ENCODE measurements around the gene TAF1A.
"Not testable (repeated sequence)": the region's sequence is repeated elsewhere in the genome, so short reads cannot be mapped to it uniquely, and the experiment has no call there.

TAF1A gene
- long read RNA-seq, donor 1, partial matches to known transcripts: 0 of 2 reads
- long read RNA-seq, donor 1, other reads (novel, unspliced or antisense): 0 of 2 reads
- long read RNA-seq, donor 2, partial matches to known transcripts: 0 of 2 reads
- long read RNA-seq, donor 2, other reads (novel, unspliced or antisense): 0 of 2 reads
- long read RNA-seq, donor 3, partial matches to known transcripts: 0 of 1 reads
- long read RNA-seq, donor 3, other reads (novel, unspliced or antisense): 0 of 1 reads
- long read RNA-seq, donor 4, partial matches to known transcripts: 0 of 1 reads
- long read RNA-seq, donor 4, other reads (novel, unspliced or antisense): 0 of 1 reads
- long read RNA-seq, donor 5, partial matches to known transcripts: 0 of 2 reads
- long read RNA-seq, donor 5, other reads (novel, unspliced or antisense): 0 of 2 reads
- long read RNA-seq, donor 6, partial matches to known transcripts: 0 of 3 reads
- long read RNA-seq, donor 6, other reads (novel, unspliced or antisense): 0 of 3 reads
- long read RNA-seq, donor 7, partial matches to known transcripts: 7 of 7 reads
- long read RNA-seq, donor 7, other reads (novel, unspliced or antisense): 0 of 7 reads
- long read RNA-seq, donor 8: 0 reads

- DNase-seq: peak; percentile 83
Measured at GRCh38 chr1:222589462-222590302, at the start of gene TAF1A. Gene TAF1A (minus strand): TSS chr1:222589933.

- DNase-seq: peak; percentile 18
Measured at GRCh38 chr1:222634180-222635013, 44.7 kb upstream of the TAF1A start.

- no peak for DNase-seq
Measured at GRCh38 chr1:222632749-222633148, 43.0 kb upstream of the TAF1A start.

- no peak for DNase-seq
Measured at GRCh38 chr1:222631611-222632208, 42.0 kb upstream of the TAF1A start.

GRCh38 chr1:222629921-222630535 is 40.3 kb upstream of the TAF1A start:
- DNase-seq: no peak

GRCh38 chr1:222627232-222627631 is 37.5 kb upstream of the TAF1A start:
- no peak for DNase-seq

- no peak for DNase-seq
Measured at GRCh38 chr1:222624214-222624613, 34.5 kb upstream of the TAF1A start.

GRCh38 chr1:222623458-222623857 is 33.7 kb upstream of the TAF1A start:
- no peak for DNase-seq

- no peak for DNase-seq
Measured at GRCh38 chr1:222622765-222623164, 33.0 kb upstream of the TAF1A start.

GRCh38 chr1:222620566-222620965 is 30.8 kb upstream of the TAF1A start:
- no peak for DNase-seq

GRCh38 chr1:222618880-222619596 is 29.3 kb upstream of the TAF1A start:
- no peak for DNase-seq

- DNase-seq: peak; percentile 74
Measured at GRCh38 chr1:222618001-222618879, 28.5 kb upstream of the TAF1A start, which contains the start of gene MIA3. Gene MIA3 (plus strand): TSS chr1:222618097. CDS start chr1:222618111, 14 bp downstream.

GRCh38 chr1:222617367-222617951 is 27.7 kb upstream of the TAF1A start:
- peak; percentile 80 for DNase-seq

- DNase-seq: peak; percentile 12
Measured at GRCh38 chr1:222616525-222616924, 26.8 kb upstream of the TAF1A start.

GRCh38 chr1:222613627-222614026 is 23.9 kb upstream of the TAF1A start:
- no peak for DNase-seq

- no peak for DNase-seq
Measured at GRCh38 chr1:222610728-222611127, 21.0 kb upstream of the TAF1A start.

GRCh38 chr1:222609111-222609510 is 19.4 kb upstream of the TAF1A start:
- DNase-seq: not testable (repeated sequence)

- DNase-seq: no peak
Measured at GRCh38 chr1:222606757-222607156, 17.0 kb upstream of the TAF1A start.

- no peak for DNase-seq
Measured at GRCh38 chr1:222601257-222601656, 11.5 kb upstream of the TAF1A start.

All from right kidney (tissue), 9 donors.